Thyroid gland (tissue), 4 donors: ENCODE measurements around the gene CCDC194.

Source experiments
- CTCF ChIP-seq, 6 experiments: fragments of 200-600 bp in 3 of 6; fragments of 450-650 bp in 3 of 6; sonication (generic) in 3 of 6; IDR thresholded peaks; one replicate each; pipeline ENCODE4 v1.5.1; 2016 to 2019; ENCODE audit warnings: antibody characterized with exemption in 6 of 6, mild to moderate bottlenecking in 2 of 6, inconsistent platforms in 1 of 6, moderate library complexity in 1 of 6
- POLR2A ChIP-seq, 2 donors: fragments of 450-650 bp; IDR thresholded peaks; one replicate each; pipeline ENCODE4 v1.6.1; 2017; ENCODE audit warnings: antibody characterized with exemption in 2 of 2, mild to moderate bottlenecking in 2 of 2, moderate library complexity in 1 of 2

- no peak for TF ChIP-seq CTCF (IDR thresholded peaks at IDR 0.05)
- no peak for TF ChIP-seq POLR2A (IDR thresholded peaks at IDR 0.05)
These were observed at the start of gene CCDC194 for GRCh38 chr19:17393914-17394313.
